ENCODE measurements around the gene NR6A1.

Gene NR6A1

GRCh38 chr9:124598048-124598447 is 173.1 kb downstream of the NR6A1 start:
- peaks cover 11% of the 10 kb centered on the region for H3K27me3 Mint-ChIP-seq

GRCh38 chr9:124596172-124596839 is 174.8 kb downstream of the NR6A1 start:
- Mint-ChIP-seq H3K9me3 (no peaks in the 10 kb centered on the region), H3K27ac (no peak overlapping the region), H3K4me1 (no peaks in the 10 kb centered on the region), H3K4me3 (no peak overlapping the region), H3K36me3 (ENCODE audit: low read depth) (no peaks in the 10 kb centered on the region), H3K27me3 (peaks cover 11% of the 10 kb centered on the region)
- DNase-seq (no peak), ATAC-seq (no peak)

More at GRCh38 chr9:124598048-124598447, 173.1 kb downstream of the NR6A1 start:
- ATAC-seq: no peak
- H3K4me3 Mint-ChIP-seq: no peak overlapping the region
- no peaks in the 10 kb centered on the region for H3K4me1 Mint-ChIP-seq
- DNase-seq: no peak
- H3K36me3 Mint-ChIP-seq (ENCODE audit: low read depth): no peaks in the 10 kb centered on the region
- no peaks in the 10 kb centered on the region for H3K9me3 Mint-ChIP-seq
- H3K27ac Mint-ChIP-seq: no peak overlapping the region

- Mint-ChIP-seq H3K4me3 (no peak overlapping the region), H3K4me1 (no peaks in the 10 kb centered on the region), H3K27me3 (peaks cover 11% of the 10 kb centered on the region), H3K9me3 (no peaks in the 10 kb centered on the region), H3K36me3 (ENCODE audit: low read depth) (no peaks in the 10 kb centered on the region), H3K27ac (no peak overlapping the region)
- ATAC-seq (no peak), DNase-seq (no peak)
Observed at GRCh38 chr9:124595743-124596142, 175.4 kb downstream of the NR6A1 start.

- no peak overlapping the region for H3K4me3 Mint-ChIP-seq
- H3K27me3 Mint-ChIP-seq: peaks cover 8% of the 10 kb centered on the region
Observed at GRCh38 chr9:124594673-124595072, 176.4 kb downstream of the NR6A1 start.

GRCh38 chr9:124594225-124594624 is 176.9 kb downstream of the NR6A1 start:
- no peak for ATAC-seq
- DNase-seq: no peak
- Mint-ChIP-seq H3K27ac (no peak overlapping the region), H3K4me1 (no peaks in the 10 kb centered on the region), H3K36me3 (ENCODE audit: low read depth) (no peaks in the 10 kb centered on the region), H3K27me3 (peaks cover 8% of the 10 kb centered on the region), H3K9me3 (no peaks in the 10 kb centered on the region), H3K4me3 (no peak overlapping the region)

More at GRCh38 chr9:124594673-124595072, 176.4 kb downstream of the NR6A1 start:
- no peak overlapping the region for H3K27ac Mint-ChIP-seq
- no peak for ATAC-seq
- H3K9me3 Mint-ChIP-seq: no peaks in the 10 kb centered on the region
- no peaks in the 10 kb centered on the region for H3K4me1 Mint-ChIP-seq
- no peak for DNase-seq
- H3K36me3 Mint-ChIP-seq (ENCODE audit: low read depth): no peaks in the 10 kb centered on the region

- Mint-ChIP-seq H3K4me3 (no peak overlapping the region), H3K4me1 (no peaks in the 10 kb centered on the region)
Observed at GRCh38 chr9:124593651-124594058, 177.5 kb downstream of the NR6A1 start.

GRCh38 chr9:124593200-124593599 is 177.9 kb downstream of the NR6A1 start:
- H3K27me3 Mint-ChIP-seq: peaks cover 8% of the 10 kb centered on the region
- no peak overlapping the region for H3K4me3 Mint-ChIP-seq

More at GRCh38 chr9:124593651-124594058, 177.5 kb downstream of the NR6A1 start:
- Mint-ChIP-seq H3K27me3 (peaks cover 8% of the 10 kb centered on the region), H3K9me3 (no peaks in the 10 kb centered on the region), H3K36me3 (ENCODE audit: low read depth) (no peaks in the 10 kb centered on the region), H3K27ac (no peak overlapping the region)
- DNase-seq (no peak), ATAC-seq (no peak)

GRCh38 chr9:124590889-124591641 is 180.0 kb downstream of the NR6A1 start:
- H3K27me3 Mint-ChIP-seq: peaks cover 8% of the 10 kb centered on the region
- ATAC-seq (no peak), DNase-seq (no peak)
- H3K9me3 Mint-ChIP-seq: no peaks in the 10 kb centered on the region
- no peak overlapping the region for H3K4me3 Mint-ChIP-seq
- no peaks in the 10 kb centered on the region for H3K36me3 Mint-ChIP-seq (ENCODE audit: low read depth)
- H3K4me1 Mint-ChIP-seq: no peaks in the 10 kb centered on the region
- H3K27ac Mint-ChIP-seq: no peak overlapping the region

More at GRCh38 chr9:124593200-124593599, 177.9 kb downstream of the NR6A1 start:
- ATAC-seq (no peak), DNase-seq (no peak)
- H3K4me1 Mint-ChIP-seq: no peaks in the 10 kb centered on the region
- no peaks in the 10 kb centered on the region for H3K9me3 Mint-ChIP-seq
- H3K27ac Mint-ChIP-seq: no peak overlapping the region
- H3K36me3 Mint-ChIP-seq (ENCODE audit: low read depth): no peaks in the 10 kb centered on the region

- H3K4me1 Mint-ChIP-seq: no peaks in the 10 kb centered on the region
- no peaks in the 10 kb centered on the region for H3K9me3 Mint-ChIP-seq
- no peak overlapping the region for H3K27ac Mint-ChIP-seq
- no peak for ATAC-seq
- no peak for DNase-seq
- H3K36me3 Mint-ChIP-seq (ENCODE audit: low read depth): no peaks in the 10 kb centered on the region
- no peak overlapping the region for H3K4me3 Mint-ChIP-seq
- H3K27me3 Mint-ChIP-seq: no peaks in the 10 kb centered on the region
Observed at GRCh38 chr9:124584631-124585030, 186.5 kb downstream of the NR6A1 start.

- no peaks in the 10 kb centered on the region for H3K36me3 Mint-ChIP-seq (ENCODE audit: low read depth)
- no peak overlapping the region for H3K4me3 Mint-ChIP-seq
- H3K27ac Mint-ChIP-seq: no peak overlapping the region
- no peaks in the 10 kb centered on the region for H3K27me3 Mint-ChIP-seq
- H3K4me1 Mint-ChIP-seq: no peaks in the 10 kb centered on the region
- DNase-seq (no peak), ATAC-seq (no peak)
- H3K9me3 Mint-ChIP-seq: no peaks in the 10 kb centered on the region
Observed at GRCh38 chr9:124583134-124583533, 188.0 kb downstream of the NR6A1 start.

GRCh38 chr9:124580186-124580585 is 190.9 kb downstream of the NR6A1 start:
- H3K27me3 Mint-ChIP-seq: peaks cover 2% of the 10 kb centered on the region
- DNase-seq (no peak), ATAC-seq (no peak)
- no peak overlapping the region for H3K27ac Mint-ChIP-seq
- H3K4me1 Mint-ChIP-seq: no peaks in the 10 kb centered on the region
- no peak overlapping the region for H3K4me3 Mint-ChIP-seq
- H3K36me3 Mint-ChIP-seq (ENCODE audit: low read depth): no peaks in the 10 kb centered on the region
- H3K9me3 Mint-ChIP-seq: no peaks in the 10 kb centered on the region

GRCh38 chr9:124576751-124577150 is 194.4 kb downstream of the NR6A1 start:
- DNase-seq: no peak
- Mint-ChIP-seq H3K27me3 (peaks cover 8% of the 10 kb centered on the region), H3K4me3 (no peak overlapping the region), H3K4me1 (no peaks in the 10 kb centered on the region), H3K27ac (no peak overlapping the region), H3K36me3 (ENCODE audit: low read depth) (no peaks in the 10 kb centered on the region), H3K9me3 (no peaks in the 10 kb centered on the region)
- ATAC-seq: no peak

- no peaks in the 10 kb centered on the region for H3K36me3 Mint-ChIP-seq (ENCODE audit: low read depth)
- H3K27ac Mint-ChIP-seq: no peak overlapping the region
- ATAC-seq: peak; percentile 71
- no peaks in the 10 kb centered on the region for H3K4me1 Mint-ChIP-seq
- no peak overlapping the region for H3K4me3 Mint-ChIP-seq
- no peak for DNase-seq
- H3K27me3 Mint-ChIP-seq: peaks cover 12% of the 10 kb centered on the region
- H3K9me3 Mint-ChIP-seq: no peaks in the 10 kb centered on the region
Observed at GRCh38 chr9:124574534-124575375, 196.4 kb downstream of the NR6A1 start.

- DNase-seq: no peak
- no peaks in the 10 kb centered on the region for H3K36me3 Mint-ChIP-seq (ENCODE audit: low read depth)
- H3K4me1 Mint-ChIP-seq: no peaks in the 10 kb centered on the region
- no peak overlapping the region for H3K4me3 Mint-ChIP-seq
- H3K27ac Mint-ChIP-seq: no peak overlapping the region
- ATAC-seq: no peak
- H3K27me3 Mint-ChIP-seq: peaks cover 13% of the 10 kb centered on the region
- H3K9me3 Mint-ChIP-seq: no peaks in the 10 kb centered on the region
Observed at GRCh38 chr9:124570942-124571666, 200.0 kb downstream of the NR6A1 start.
